AG04450 (cell line): ENCODE measurements around the gene GP1BA. TPM values are rescaled to one million over a fixed set of nuclear protein-coding genes. Genes with fewer than 3 reads are reported as not detected.

Source experiments
- CTCF ChIA-PET: fragments of 300-600, 350-600 bp; formaldehyde crosslinking; extraction: SDS; loops from one replicate; lab custom pipeline; 2022; ENCODE audit warnings: antibody characterized with exemption, inconsistent platforms; lab: Charles Lee
- POLR2A ChIA-PET: fragments of 350-600 bp; formaldehyde crosslinking; extraction: SDS; loops from one replicate; lab custom pipeline; 2021; ENCODE audit warnings: antibody characterized with exemption, inconsistent platforms; lab: Yijun Ruan, JAX
- DNase-seq: peaks from one replicate; pipeline ENCODE4 v3.0.0-alpha.2; 2011; ENCODE audit warnings: low read depth, low spot score
- H3K27ac ChIP-seq: one replicate; pipeline ENCODE4 v1.5.1; 2012; ENCODE audit warnings: low read depth, low read length, control low read depth
- H3K27me3 ChIP-seq: one replicate; pipeline ENCODE4 v1.6.0; 2012; ENCODE audit warnings: low read length; ENCODE audit not compliant: control insufficient read depth, insufficient read depth
- H3K4me3 ChIP-seq: 2 replicates; pipeline ENCODE4 v1.5.1; 2011; ENCODE audit warnings: mild to moderate bottlenecking, low read depth, low read length, control low read depth
- H3K9me3 ChIP-seq: 2 replicates; pipeline ENCODE4 v1.5.1; 2012; ENCODE audit warnings: low read length; ENCODE audit not compliant: control insufficient read depth, insufficient read depth
- CTCF ChIP-seq: IDR thresholded peaks from 2 replicates; pipeline ENCODE4 v1.5.1; 2011; ENCODE audit warnings: low read depth, low read length, control low read depth, inconsistent platforms
- polyA plus RNA-seq: library from polyadenylated mRNA; depleted of rRNA; stranded (reverse); fragments of >200 nt; gene quantifications from 2 replicates; pipeline ENCODE4 v1.2.3, GENCODE V29; 2011

Gene GP1BA
- polyA plus RNA-seq, 1 experiment: not detected

GRCh38 chr17:4897785-4898184, 34.3 kb upstream of the GP1BA start:
- Histone ChIP-seq H3K9me3 (peaks cover 26% of the 10 kb centered on the region; the same call in 1 of the 2 replicates), H3K4me3 (no peak overlapping the region), H3K27me3 (peaks cover 2% of the 10 kb centered on the region), H3K27ac (no peak overlapping the region)
- ChIA-PET CTCF (interaction anchor here (0.7 kb wide), 1 partner anchor 382 kb away, joined by 4 read pairs; no protein-coding TSS in a partner anchor), POLR2A (no interaction called here)
- no peak for TF ChIP-seq CTCF
- no peak for DNase-seq

GRCh38 chr17:4898351-4898750, 33.7 kb upstream of the GP1BA start:
- Histone ChIP-seq H3K4me3 (no peak overlapping the region), H3K27ac (no peak overlapping the region), H3K27me3 (peaks cover 2% of the 10 kb centered on the region), H3K9me3 (peaks cover 26% of the 10 kb centered on the region; the same call in 1 of the 2 replicates)
- ChIA-PET POLR2A (no interaction called here), CTCF (interaction anchor here (1.4 kb wide), 1 partner anchor 9 kb away, joined by 4 read pairs; no protein-coding TSS in a partner anchor)
- DNase-seq: no peak
- TF ChIP-seq CTCF: no peak

- ChIA-PET CTCF (interaction anchor here (0.7 to 1.4 kb wide), 2 partner anchors 10 kb away, joined by 3 to 4 read pairs; no protein-coding TSS in a partner anchor), POLR2A (no interaction called here)
- H3K4me3 ChIP-seq: peak overlapping the region; percentile 48; the same call in 1 of the 2 replicates
Measured at GRCh38 chr17:4898927-4899326, 33.1 kb upstream of the GP1BA start.

GRCh38 chr17:4899341-4900230, 32.5 kb upstream of the GP1BA start, which contains the start of gene C17orf107:
Gene C17orf107, plus strand, starts transcription at chr17:4899536. Its CDS starts 227 bp downstream, at chr17:4899763.
- TF ChIP-seq CTCF: no peak
- Histone ChIP-seq H3K27ac (no peak within 1 kb of the TSS), H3K4me3 (peak within 1 kb of the TSS; percentile 48), H3K9me3 (peaks cover 26% of the 10 kb centered on the region; the same call in 1 of the 2 replicates), H3K27me3 (peaks cover 5% of the 10 kb centered on the region)
- DNase-seq: peak; percentile 20
- POLR2A ChIA-PET: no interaction called here
- CTCF ChIA-PET: interaction anchor here (0.7 to 2.2 kb wide), 3 partner anchors 9 to 333 kb away, joined by 3 to 5 read pairs (median 4); no protein-coding TSS in a partner anchor

More at GRCh38 chr17:4898927-4899326, 33.1 kb upstream of the GP1BA start:
- H3K9me3 ChIP-seq: peaks cover 26% of the 10 kb centered on the region; the same call in 1 of the 2 replicates
- no peak for DNase-seq
- no peak overlapping the region for H3K27ac ChIP-seq
- TF ChIP-seq CTCF: no peak
- peaks cover 2% of the 10 kb centered on the region for H3K27me3 ChIP-seq
